HTR-8/SVneo (cell line): ENCODE data around the gene RXRG.

Experiments used
- DNase-seq: peaks from one replicate; pipeline ENCODE4 v3.0.0; 2011; ENCODE audit warnings: low spot score, mixed read lengths; ENCODE audit not compliant: insufficient read length
- FAIRE-seq: peaks from 2 replicates; lab custom pipeline; 2011; peaks lifted over from hg19 to GRCh38; lab: Jason Lieb, UNC

The RXRG gene

GRCh38 chr1:165416876-165417275, 28.1 kb downstream of the RXRG start:
- FAIRE-seq (no peak), DNase-seq (no peak)

- DNase-seq = no peak
- no peak for FAIRE-seq
Observed at GRCh38 chr1:165415068-165415467, 29.9 kb downstream of the RXRG start.

DNA sequence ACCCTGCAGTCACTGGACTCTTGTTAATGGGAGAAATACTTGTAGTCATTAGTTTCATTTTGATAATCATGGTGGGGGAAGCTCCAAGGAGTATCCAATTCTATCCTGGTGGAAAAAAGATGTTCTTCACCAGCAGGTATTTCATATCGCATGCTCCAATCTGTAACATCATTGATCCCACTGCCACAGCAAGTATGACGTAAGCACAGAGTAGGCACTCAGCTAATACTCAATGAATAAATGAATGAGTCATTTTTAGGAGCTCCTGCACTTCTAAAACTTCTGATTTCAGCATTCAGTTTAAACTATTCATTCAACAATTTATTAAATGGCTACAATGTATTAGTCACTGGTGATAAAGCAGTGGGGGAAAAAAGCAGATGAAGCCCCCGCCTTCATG, 30.3 kb downstream of the RXRG start:
- FAIRE-seq (no peak), DNase-seq (no peak)

DNA sequence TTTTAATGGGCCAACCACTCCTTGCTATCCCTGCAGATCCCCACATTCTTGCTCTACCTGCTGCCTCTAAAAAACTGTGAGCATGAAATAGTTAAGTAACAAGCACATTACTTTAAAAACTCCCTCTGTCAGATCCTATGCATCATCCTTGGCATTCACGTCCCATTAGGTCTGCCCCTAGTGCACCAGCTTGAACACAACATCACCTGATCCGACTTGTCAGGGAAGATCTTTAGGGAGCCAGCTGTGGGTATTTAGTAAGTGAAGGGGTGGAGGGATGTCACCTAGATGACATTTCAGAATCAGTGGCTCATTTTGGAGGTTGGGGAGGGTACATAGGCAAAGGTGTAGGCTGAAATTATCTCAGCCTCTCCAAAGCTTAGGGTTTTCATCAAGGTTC, 33.5 kb downstream of the RXRG start:
- no peak for DNase-seq
- FAIRE-seq = no peak

- FAIRE-seq (no peak), DNase-seq (no peak)
Observed at GRCh38 chr1:165409657-165410358, 35.1 kb downstream of the RXRG start.

- FAIRE-seq = no peak
Observed at GRCh38 chr1:165408518-165408917, 36.4 kb downstream of the RXRG start.

DNA sequence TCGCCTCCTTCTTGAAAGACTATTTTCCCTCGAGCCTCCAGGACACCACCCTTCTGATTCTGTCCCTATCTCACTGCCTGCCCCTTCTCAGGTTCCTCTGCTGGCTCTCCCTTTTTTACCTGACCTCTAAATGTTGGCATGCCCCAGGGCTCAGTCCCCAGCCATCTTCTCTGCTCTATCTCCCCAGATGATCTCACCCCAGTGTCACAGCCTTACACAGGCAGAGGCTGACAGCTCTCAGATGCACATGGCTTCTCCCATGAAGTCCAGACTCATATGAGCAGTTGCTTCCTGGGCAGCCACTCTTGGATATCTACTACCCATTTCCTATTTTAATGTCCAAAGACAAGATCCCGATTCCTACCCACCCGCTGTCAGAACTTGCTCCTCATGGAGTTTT, 37.5 kb downstream of the RXRG start:
- no peak for FAIRE-seq

More at GRCh38 chr1:165408518-165408917, 36.4 kb downstream of the RXRG start:
- DNase-seq = peak; percentile 19

GRCh38 chr1:165403835-165404482, 41.0 kb downstream of the RXRG start:
- FAIRE-seq (peak; percentile 44), DNase-seq (peak; percentile 30)

More for the DNA sequence above, 37.5 kb downstream of the RXRG start:
- no peak for DNase-seq

GRCh38 chr1:165402517-165403111, 42.3 kb downstream of the RXRG start:
- FAIRE-seq (peak; percentile 91), DNase-seq (no peak)

DNA sequence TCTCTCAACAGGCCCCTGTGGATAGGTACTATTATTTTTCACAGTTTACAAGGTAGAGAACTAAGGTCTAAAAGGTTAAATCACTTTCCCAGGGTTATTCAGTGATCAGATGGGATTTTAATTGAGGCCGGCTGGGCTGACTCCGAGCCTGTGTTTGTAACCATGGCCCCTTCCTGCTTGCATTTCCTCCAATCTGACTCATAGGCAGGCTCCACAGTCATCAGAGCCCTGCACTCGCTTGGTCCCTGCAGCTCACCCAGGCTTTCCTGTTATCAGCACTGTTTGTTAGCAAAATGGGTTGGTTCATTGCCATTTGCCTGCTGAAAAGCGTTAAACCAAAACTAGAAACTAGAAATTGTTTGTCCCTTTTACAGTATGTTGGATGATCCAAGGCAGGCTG, 47.0 kb downstream of the RXRG start:
- FAIRE-seq (no peak), DNase-seq (no peak)

DNA sequence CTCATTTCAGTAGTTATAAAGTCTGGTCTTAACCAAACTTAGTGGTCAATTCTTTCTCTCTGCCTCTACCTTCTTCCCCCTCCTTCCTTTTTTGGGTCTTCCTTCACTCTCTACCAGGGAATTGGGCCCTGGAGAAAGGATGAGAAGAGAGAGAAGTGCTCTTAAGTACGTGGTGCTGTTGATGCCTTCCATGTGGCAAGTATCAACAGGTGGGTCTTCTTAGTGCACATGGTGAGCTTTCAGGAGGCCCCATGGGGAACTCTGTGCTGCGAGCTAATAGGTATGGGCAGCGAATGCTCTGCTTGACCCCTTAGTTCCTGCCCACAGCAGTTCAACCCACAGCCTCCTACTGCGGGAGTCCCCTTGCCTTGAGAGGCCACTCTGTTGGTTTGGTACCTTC, 49.0 kb downstream of the RXRG start:
- FAIRE-seq (no peak), DNase-seq (no peak)

DNA sequence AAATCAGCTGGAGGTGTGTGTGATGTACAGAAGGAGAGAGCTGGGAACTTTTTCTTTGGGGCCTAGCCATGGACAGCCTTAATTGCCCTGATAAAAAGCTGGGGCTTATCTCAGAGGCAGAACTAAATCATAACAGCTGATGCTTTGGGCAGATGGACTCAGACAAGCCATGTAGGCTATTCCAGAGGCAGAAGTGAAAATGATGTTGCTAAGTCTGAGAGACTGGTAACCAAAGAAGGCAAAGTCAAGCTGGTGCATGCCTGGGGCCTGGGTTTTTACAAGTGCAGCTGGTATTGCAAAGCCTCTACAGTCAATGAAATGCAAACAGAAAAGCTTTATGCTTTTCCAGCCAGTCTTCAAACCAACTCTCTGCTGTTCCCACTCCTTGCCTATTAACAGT, 49.4 kb downstream of the RXRG start:
- no peak for FAIRE-seq

GRCh38 chr1:165392634-165393571, 52.0 kb downstream of the RXRG start:
- FAIRE-seq (peak; percentile 89), DNase-seq (peak; percentile 87)

More for the DNA sequence above, 49.4 kb downstream of the RXRG start:
- no peak for DNase-seq

DNA sequence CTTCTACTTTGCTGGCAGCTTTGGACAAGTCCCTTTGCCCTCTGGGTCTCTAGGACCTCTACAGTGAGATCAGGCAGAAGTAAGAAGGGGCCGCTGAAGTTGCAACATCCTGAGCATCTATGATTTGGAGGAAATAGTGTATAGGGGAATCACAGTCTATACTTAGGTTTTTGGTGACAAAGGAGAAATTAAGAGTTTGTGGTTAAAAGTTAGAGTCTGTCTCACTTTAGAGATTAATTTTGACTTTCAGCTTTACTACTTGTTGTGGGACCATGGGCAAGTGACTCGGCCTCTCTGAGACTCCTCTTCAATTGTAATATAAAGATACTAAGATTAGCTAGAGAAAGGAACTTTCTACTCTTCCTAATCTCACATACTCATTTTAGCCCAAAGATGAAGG, 55.3 kb downstream of the RXRG start:
- no peak for FAIRE-seq
- DNase-seq = no peak

DNA sequence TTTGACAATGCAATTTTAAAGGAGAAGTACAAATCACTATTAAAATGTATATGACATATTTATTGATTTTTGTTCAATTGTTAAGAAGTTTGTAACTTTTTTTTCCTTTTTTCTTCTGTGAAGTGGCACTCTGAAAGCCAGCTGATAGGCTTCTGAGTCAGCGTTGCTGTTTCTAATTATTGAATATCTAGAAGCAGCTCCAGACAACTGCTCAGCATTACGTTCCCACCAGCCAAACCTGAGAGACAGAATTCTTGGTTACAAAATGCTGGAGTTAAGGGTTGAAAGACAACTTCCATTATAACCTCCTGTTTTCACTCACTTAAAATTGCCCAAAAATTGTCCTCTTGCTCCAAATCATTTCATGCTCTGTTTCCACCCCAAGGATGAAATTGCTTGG, 57.0 kb downstream of the RXRG start:
- DNase-seq (no peak), FAIRE-seq (no peak)

- FAIRE-seq (no peak), DNase-seq (no peak)
Observed at GRCh38 chr1:165387505-165387904, 57.4 kb downstream of the RXRG start.

DNA sequence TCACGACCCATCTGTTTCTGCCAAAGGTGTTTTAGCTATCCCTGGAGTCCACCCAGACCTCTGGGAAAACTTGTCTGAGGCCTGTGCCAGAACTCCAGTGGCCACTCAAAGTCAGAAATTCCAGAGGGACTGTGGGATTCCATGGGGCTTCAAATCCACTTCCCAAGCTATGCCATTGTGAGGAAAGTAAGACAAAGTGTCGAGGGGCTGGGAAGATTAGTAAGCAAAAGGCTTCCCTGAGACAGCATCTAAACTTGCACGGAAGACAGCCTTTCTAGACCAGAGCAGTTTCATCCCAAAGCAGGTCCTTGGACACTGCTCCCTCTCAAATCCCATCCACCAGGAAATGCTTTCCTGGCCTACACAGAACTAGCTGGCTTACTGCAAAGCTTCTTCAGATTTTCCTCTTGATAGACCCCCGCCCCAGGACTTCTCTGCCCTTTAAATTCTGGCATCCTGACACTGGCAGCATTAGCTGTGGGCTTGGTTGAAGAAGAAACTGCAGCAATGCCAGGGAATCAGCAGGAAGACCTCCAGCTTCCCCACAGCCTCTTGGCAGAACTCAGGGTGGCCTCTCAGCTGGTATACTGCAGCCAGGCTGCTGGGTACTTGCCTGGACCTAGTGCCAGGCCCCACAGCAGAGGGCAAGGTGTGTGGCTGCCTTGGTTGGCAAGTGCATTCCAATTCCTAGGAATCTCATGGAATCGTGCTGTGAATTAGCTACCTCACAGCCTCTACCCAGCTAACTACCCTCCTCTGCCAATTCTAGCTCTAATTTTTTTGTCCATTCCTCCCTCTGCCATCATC, 61.1 kb downstream of the RXRG start:
- DNase-seq (no peak), FAIRE-seq (no peak)

- no peak for FAIRE-seq
- DNase-seq = no peak
Observed at GRCh38 chr1:165383067-165383466, 61.9 kb downstream of the RXRG start.

DNA sequence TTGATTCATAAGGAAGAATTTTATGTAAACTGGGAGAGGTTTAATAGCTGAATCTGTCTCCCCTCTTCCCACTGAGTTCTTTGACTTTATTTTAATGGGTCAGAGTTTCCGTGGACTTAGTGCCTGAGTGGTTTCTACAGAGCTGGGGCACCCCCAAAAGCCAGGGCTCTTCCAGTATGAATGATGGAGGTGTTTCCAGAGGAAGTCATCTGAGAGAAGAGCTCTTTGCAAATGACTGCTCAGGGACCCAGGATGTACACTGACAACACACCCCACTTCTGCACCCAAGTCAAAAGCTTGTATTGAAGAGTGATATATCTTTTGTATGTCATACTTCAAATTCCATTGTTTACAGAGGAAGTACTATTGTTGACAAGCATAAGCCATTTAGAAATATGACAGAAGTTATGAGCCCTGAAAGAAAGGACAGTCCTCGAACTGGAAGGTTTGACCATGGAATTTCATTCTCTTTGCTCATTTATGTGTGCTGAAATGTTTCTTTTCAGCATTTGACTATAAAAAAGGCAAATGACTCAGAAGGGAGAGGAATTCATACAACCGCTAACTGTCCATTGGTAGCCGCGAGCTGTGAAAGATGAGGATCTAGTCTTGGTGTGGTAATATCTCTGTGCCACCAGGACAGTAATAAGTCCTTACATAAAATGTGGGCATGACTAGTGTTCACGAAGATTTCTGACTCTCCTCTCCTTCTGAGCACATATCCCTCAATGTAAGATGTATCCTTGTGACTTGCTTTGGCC, 63.0 kb downstream of the RXRG start:
- FAIRE-seq = peak; percentile 26
- DNase-seq = no peak
